IPS-NIHi7 (cell line): ENCODE measurements around the gene KIF1A.

ENCODE experiments used
- DNase-seq: peaks from one replicate; pipeline ENCODE4 v3.0.0; 2012; ENCODE audit warnings: mixed read lengths; ENCODE audit errors: extremely low spot score

KIF1A gene

DNA sequence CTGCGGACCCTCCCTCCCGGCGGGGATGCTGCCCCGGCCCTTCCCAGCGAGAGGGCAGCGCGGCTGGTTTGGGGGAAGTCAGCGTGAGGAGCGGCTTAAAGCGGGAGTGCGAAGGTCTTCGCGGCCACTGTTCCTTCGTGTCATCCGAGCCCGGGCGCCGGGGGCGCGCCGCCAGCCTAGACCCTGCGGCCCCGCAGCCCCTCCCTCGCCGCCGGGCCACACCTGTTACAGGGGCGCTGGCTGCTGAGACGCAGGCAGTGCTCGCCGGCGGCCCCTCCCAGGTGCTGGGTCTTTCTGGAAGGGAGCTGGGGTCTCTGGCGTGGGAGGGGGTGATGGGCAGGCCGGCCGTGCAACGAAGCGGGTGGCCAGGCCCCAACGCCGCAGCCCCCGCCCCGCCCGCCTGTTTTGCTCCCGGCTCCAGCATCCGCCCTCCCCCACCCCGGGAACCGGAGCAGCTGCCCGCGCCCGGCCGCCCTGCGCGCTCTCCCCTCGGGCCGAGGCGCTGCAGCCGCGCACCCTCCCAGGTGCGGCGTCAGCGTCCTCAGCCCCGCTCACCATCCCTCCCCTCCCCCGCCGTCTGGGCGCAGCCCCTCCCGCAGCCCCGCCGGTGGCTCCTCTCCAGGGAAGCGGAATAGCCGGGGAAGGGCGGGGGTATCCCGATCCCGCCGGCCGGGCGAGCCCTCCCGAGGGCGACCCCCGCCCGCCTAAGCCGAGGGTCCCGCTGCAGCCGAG, 727 bp downstream of the KIF1A start:
- DNase-seq: peak; percentile 60

GRCh38 chr2:240818293-240819125, 1.5 kb downstream of the KIF1A start:
- DNase-seq: no peak

GRCh38 chr2:240817496-240818292, 2.3 kb downstream of the KIF1A start:
- DNase-seq: no peak

GRCh38 chr2:240816584-240817495, 3.2 kb downstream of the KIF1A start:
- DNase-seq: no peak

GRCh38 chr2:240815761-240816583, 4.0 kb downstream of the KIF1A start:
- DNase-seq: no peak

- no peak for DNase-seq
These were observed 4.9 kb downstream of the KIF1A start for GRCh38 chr2:240814946-240815760.

GRCh38 chr2:240814280-240814679, 5.7 kb downstream of the KIF1A start:
- no peak for DNase-seq

GRCh38 chr2:240813231-240813921, 6.6 kb downstream of the KIF1A start:
- DNase-seq: peak; percentile 6

GRCh38 chr2:240812721-240813120, 7.3 kb downstream of the KIF1A start:
- no peak for DNase-seq

GRCh38 chr2:240812301-240812680, 7.7 kb downstream of the KIF1A start:
- DNase-seq: peak; percentile 4

- peak; percentile 5 for DNase-seq
These were observed 8.4 kb downstream of the KIF1A start for GRCh38 chr2:240811346-240812300.

- no peak for DNase-seq
These were observed 9.4 kb downstream of the KIF1A start for GRCh38 chr2:240810621-240811020.

- DNase-seq: peak; percentile 15
These were observed 9.8 kb downstream of the KIF1A start for GRCh38 chr2:240810199-240810598.

GRCh38 chr2:240809276-240809675, 10.7 kb downstream of the KIF1A start:
- no peak for DNase-seq

- DNase-seq: no peak
These were observed 13.6 kb downstream of the KIF1A start for GRCh38 chr2:240806459-240806858.

DNA sequence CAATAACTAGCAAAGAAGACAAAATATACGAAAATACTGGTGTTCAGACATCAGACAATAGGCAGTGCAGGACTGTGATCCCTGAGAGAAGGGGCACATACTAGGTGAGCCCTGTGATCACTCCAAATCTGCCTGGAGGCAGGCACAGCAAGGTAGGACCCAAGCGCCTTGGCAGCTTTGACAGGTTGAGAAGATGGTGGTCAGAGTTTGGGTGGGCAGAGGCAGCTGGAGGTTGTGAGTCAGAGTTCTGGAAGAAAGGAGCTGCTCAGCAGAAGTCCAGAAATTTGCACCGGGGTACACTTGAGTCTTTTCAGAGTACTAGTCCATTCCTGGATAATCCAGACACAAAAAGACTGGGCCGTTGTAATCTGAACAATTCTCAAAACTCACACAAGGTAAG, 14.0 kb downstream of the KIF1A start:
- DNase-seq: no peak

GRCh38 chr2:240803191-240803590, 16.8 kb downstream of the KIF1A start:
- peak; percentile 4 for DNase-seq
